Activated B cell treated with CpG ODN at 0.5 μM for 24 hours (primary cell): ENCODE results near the gene TAS2R38. TPM values are rescaled to one million over a fixed set of nuclear protein-coding genes. Genes with fewer than 3 reads are reported as not detected.

ENCODE experiments used
- ATAC-seq: fragments of 200-7000 bp; cut with Tn5 transposase; one replicate; pipeline ENCODE4 v1.10.0; 2021; ENCODE audit warnings: low read depth, mild to moderate bottlenecking, moderate library complexity
- CTCF ChIA-PET: fragments of 350-600 bp; sonication (Branson Sonifier 250); formaldehyde crosslinking; loops from one replicate; lab custom pipeline; 2021; ENCODE audit warnings: antibody characterized with exemption; lab: Charles Lee
- POLR2A ChIA-PET: fragments of 350-600 bp; sonication (Branson Sonifier 250); formaldehyde crosslinking; loops from one replicate; lab custom pipeline; 2021; ENCODE audit warnings: antibody characterized with exemption; lab: Charles Lee
- DNase-seq: peaks from one replicate; pipeline ENCODE4 v3.0.0; 2022
- H3K27ac Mint-ChIP-seq: one replicate; pipeline ENCODE4 v1.8.0; 2020; ENCODE audit warnings: mixed read lengths
- H3K27me3 Mint-ChIP-seq: one replicate; pipeline ENCODE4 v1.8.0; 2021; ENCODE audit warnings: mixed read lengths
- H3K36me3 Mint-ChIP-seq: one replicate; pipeline ENCODE4 v1.8.0; 2021; ENCODE audit warnings: low read depth, mixed read lengths
- H3K4me1 Mint-ChIP-seq: one replicate; pipeline ENCODE4 v1.8.0; 2021; ENCODE audit warnings: mixed read lengths
- H3K4me3 Mint-ChIP-seq: one replicate; pipeline ENCODE4 v1.8.0; 2020; ENCODE audit warnings: mild to moderate bottlenecking, mixed read lengths
- H3K9me3 Mint-ChIP-seq: one replicate; pipeline ENCODE4 v1.8.0; 2020; ENCODE audit warnings: mixed read lengths
- intact Hi-C: fragments of 100-400 bp; cut with micrococcal nuclease; formaldehyde crosslinking; loops from one replicate; pipeline ENCODE4 v1.15.1; 2024
- total RNA-seq: library from RNA; stranded (reverse); gene quantifications from 2 replicates; pipeline ENCODE4 v1.2.3, GENCODE V29; 2022
- TF ChIP-seq, protein P1 (sequence below): fragments of 200-600 bp; IDR thresholded peaks from one replicate; pipeline ENCODE4 v1.8.0; 2022; ENCODE audit warnings: antibody characterized with exemption, mild to moderate bottlenecking

Gene TAS2R38
- total RNA-seq, 1 donor from 2014 or later = not detected

DNA sequence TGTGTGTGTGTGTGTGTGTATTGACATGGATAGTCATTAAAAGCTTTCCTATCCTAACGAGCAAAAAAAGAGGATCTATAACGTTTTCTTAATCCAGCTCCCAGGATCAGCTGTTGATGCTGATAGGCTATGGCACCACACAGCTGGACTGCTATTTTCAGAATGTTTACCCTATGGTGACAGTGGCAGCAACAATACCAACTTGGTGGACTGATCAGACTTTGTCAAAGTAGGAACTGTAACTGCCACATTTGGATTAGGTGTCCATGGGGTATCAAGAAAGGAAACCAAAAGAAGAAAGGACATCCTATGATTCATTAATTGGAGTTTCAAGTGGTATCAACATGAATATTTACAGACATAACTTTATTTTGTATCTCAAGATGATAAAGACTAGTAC, 24.1 kb downstream of the TAS2R38 start:
- no peaks in the 10 kb centered on the region for H3K9me3 Mint-ChIP-seq
- H3K4me1 Mint-ChIP-seq = peaks cover 5% of the 10 kb centered on the region
- TF ChIP-seq, protein P1, sequence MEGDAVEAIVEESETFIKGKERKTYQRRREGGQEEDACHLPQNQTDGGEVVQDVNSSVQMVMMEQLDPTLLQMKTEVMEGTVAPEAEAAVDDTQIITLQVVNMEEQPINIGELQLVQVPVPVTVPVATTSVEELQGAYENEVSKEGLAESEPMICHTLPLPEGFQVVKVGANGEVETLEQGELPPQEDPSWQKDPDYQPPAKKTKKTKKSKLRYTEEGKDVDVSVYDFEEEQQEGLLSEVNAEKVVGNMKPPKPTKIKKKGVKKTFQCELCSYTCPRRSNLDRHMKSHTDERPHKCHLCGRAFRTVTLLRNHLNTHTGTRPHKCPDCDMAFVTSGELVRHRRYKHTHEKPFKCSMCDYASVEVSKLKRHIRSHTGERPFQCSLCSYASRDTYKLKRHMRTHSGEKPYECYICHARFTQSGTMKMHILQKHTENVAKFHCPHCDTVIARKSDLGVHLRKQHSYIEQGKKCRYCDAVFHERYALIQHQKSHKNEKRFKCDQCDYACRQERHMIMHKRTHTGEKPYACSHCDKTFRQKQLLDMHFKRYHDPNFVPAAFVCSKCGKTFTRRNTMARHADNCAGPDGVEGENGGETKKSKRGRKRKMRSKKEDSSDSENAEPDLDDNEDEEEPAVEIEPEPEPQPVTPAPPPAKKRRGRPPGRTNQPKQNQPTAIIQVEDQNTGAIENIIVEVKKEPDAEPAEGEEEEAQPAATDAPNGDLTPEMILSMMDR = no peak
- no peaks in the 10 kb centered on the region for H3K36me3 Mint-ChIP-seq
- no peak overlapping the region for H3K4me3 Mint-ChIP-seq
- CTCF ChIA-PET = no interaction called here
- no peak for ATAC-seq
- peaks cover 2% of the 10 kb centered on the region for H3K27me3 Mint-ChIP-seq
- intact Hi-C loops = no loop called here
- no peak for DNase-seq
- H3K27ac Mint-ChIP-seq = no peak overlapping the region
- POLR2A ChIA-PET = no interaction called here

DNA sequence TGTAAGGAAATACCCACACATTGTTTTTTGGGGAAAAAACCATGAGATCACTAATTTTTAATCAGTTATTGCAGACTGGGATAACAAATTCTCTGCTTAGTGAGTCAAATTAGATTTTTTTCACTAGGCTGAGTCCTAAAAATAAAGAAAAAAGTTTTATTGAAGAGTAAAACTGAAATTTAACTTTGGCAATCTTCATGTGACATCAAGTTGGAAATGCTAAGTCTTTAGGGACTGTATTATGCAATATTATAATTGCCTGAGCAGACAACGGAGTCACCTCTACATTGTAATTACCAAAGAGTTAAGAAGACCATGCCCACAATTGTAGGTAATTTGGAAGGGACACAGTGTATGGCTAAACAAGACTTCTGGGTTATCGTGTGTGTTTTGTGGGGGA, 24.6 kb downstream of the TAS2R38 start:
- peaks cover 2% of the 10 kb centered on the region for H3K27me3 Mint-ChIP-seq
- H3K27ac Mint-ChIP-seq = no peak overlapping the region
- peaks cover 5% of the 10 kb centered on the region for H3K4me1 Mint-ChIP-seq
- intact Hi-C loops = no loop called here
- ChIA-PET POLR2A (no interaction called here), CTCF (no interaction called here)
- DNase-seq (no peak), ATAC-seq (no peak)
- no peaks in the 10 kb centered on the region for H3K9me3 Mint-ChIP-seq
- TF ChIP-seq, protein P1 = no peak
- no peaks in the 10 kb centered on the region for H3K36me3 Mint-ChIP-seq
- H3K4me3 Mint-ChIP-seq = no peak overlapping the region

DNA sequence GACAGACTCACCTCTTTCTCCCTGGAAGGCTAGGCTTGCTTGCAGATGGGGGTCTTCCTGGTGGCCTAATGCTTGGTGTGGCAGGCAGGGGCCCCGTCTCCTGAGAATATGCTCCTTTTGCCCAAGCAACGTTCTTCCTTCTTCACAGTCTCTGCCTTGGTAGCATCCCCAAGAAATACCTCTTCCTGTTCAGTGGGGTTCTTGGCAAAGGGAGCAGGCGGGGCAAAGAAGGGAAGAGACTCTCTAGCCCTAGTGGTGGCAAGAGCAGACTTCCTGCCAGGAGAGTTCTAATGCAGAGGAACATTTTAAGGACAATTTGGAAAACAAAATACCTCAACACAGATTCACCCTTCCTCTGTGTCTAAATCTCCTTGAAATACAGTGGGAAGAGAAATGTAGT, 26.8 kb downstream of the TAS2R38 start, which contains the start of gene CLEC5A:
CLEC5A (minus strand) TSS at position 179 of the 400 bp plus-strand sequence. CDS start 682 bp downstream, outside the sequence.
- Mint-ChIP-seq H3K4me1 (peaks cover 5% of the 10 kb centered on the region), H3K27ac (no peak within 1 kb of the TSS), H3K36me3 (no peaks in the 10 kb centered on the region), H3K4me3 (no peak within 1 kb of the TSS), H3K9me3 (no peaks in the 10 kb centered on the region), H3K27me3 (peaks cover 4% of the 10 kb centered on the region)
- TF ChIP-seq, protein P1 = no peak
- intact Hi-C loops = no loop called here
- ChIA-PET POLR2A (no interaction called here), CTCF (no interaction called here)
- ATAC-seq (no peak), DNase-seq (no peak)

DNA sequence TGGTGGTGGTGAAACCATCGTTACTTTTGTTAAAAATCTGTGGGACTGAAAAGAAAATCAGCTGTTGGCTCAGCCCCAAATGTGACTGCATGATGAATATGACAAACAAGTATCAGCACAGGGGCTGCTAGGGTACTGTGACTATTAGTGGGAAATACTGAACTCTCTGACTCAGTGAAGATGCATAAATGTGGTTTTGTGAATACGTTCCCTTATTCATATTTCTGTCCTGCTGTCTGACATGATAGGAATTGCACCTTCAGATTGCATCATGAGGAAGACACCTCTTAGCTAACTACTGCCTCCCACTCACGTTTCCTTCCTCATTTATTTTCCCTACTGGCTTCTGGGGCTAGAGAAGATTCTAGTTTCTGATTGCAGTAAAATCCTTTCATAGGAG, 28.2 kb downstream of the TAS2R38 start:
- no peak overlapping the region for H3K4me3 Mint-ChIP-seq
- CTCF ChIA-PET = interaction anchor here (1.4 kb wide), 1 partner anchor 29 kb away, joined by 3 read pairs; no protein-coding TSS in a partner anchor
- POLR2A ChIA-PET = no interaction called here
- DNase-seq (no peak), ATAC-seq (no peak)
- TF ChIP-seq, protein P1 = no peak
- H3K27ac Mint-ChIP-seq = no peak overlapping the region
- peaks cover 4% of the 10 kb centered on the region for H3K27me3 Mint-ChIP-seq
- no peaks in the 10 kb centered on the region for H3K36me3 Mint-ChIP-seq
- intact Hi-C loops = no loop called here
- H3K9me3 Mint-ChIP-seq = peaks cover 10% of the 10 kb centered on the region
- H3K4me1 Mint-ChIP-seq = peaks cover 5% of the 10 kb centered on the region

DNA sequence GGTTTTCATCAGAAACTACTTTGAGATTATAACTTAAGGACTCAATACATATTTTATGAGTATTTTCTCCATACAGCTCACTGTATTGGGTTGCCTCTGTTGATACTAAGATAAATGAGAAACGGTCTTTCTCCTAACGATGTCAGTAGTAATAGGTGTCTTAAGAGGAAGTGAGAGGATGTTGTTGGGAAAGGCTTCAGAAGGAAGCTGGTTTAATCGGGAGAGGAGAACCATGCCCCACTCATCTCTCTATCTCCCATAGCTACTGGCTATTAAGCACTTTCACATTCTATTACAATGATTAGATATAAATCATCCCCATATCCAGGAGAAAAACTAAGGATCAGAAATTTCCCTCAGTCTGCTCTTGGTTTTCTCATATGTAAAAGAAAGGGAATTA, 28.8 kb downstream of the TAS2R38 start:
- TF ChIP-seq, protein P1 = no peak
- Mint-ChIP-seq H3K36me3 (no peaks in the 10 kb centered on the region), H3K4me3 (no peak overlapping the region), H3K27me3 (peaks cover 4% of the 10 kb centered on the region), H3K9me3 (peaks cover 12% of the 10 kb centered on the region), H3K4me1 (peaks cover 5% of the 10 kb centered on the region), H3K27ac (no peak overlapping the region)
- CTCF ChIA-PET = interaction anchor here (1.4 kb wide), 1 partner anchor 30 kb away, joined by 3 read pairs; no protein-coding TSS in a partner anchor
- DNase-seq (no peak), ATAC-seq (no peak)
- intact Hi-C loops = no loop called here
- POLR2A ChIA-PET = no interaction called here
